LNCaP clone FGC (cell line): Measurements from ENCODE around the gene ACAT2.
A peak's percentile ranks its signal among the peaks of the same experiment; 100 is the strongest.
"Not testable (repeated sequence)": the region's sequence is repeated elsewhere in the genome, so short reads cannot be mapped to it uniquely, and the experiment has no call there.

Experiments
- DNase-seq: peaks from one replicate; pipeline ENCODE4 v3.0.0-alpha.2; 2011; ENCODE audit warnings: low read depth
- H3K4me3 ChIP-seq: 2 replicates; pipeline ENCODE4 v1.5.1; 2011; ENCODE audit warnings: mild to moderate bottlenecking, low read depth, low read length, control low read depth
- CTCF ChIP-seq: IDR thresholded peaks from 2 replicates; pipeline ENCODE4 v1.5.1; 2012; ENCODE audit warnings: mild to moderate bottlenecking; ENCODE audit not compliant: control insufficient read depth, insufficient read depth; ENCODE audit errors: extremely low read depth

The ACAT2 gene

DNA sequence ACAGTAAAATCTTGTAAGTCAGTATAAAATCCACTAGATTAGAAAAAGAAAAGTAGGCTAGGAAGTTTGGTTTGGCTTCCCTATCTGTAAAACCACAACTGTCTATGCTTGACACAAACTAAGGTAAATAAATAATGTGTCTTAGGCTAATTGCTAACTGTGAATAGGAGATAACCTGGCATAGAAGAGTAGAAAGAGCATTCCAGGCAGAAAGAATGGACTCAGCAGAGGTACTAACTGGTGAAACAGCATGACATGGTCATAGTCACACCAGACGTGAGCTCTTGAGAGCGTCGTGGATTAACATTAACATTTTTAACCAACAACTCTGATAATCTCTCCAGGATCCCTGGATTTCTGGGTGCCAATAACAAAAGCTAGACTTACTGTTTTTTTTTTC, 43.2 kb upstream of the ACAT2 start:
- H3K4me3 ChIP-seq = no peak overlapping the region
- no peak for TF ChIP-seq CTCF
- DNase-seq = no peak

DNA sequence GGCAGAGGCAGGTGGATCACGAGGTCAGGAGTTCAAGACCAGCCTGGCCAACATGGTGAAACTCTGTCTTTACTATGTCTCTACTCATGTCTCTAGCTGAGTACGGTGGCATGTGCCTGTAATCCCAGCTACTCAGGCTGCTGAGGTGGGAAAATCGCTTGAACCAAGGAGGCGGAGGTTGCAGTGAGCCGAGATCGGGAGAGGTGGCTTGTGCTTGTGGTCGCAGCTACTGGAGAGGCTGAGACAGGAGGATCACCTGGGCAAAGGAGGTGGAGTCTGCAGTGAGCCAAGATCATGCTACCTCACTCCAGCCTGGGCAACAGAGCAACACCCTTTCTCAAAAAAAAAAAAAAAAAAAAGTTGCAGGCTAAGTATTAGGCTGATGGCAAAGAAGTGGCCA, 42.6 kb upstream of the ACAT2 start:
- DNase-seq = no peak
- H3K4me3 ChIP-seq = no peak overlapping the region
- no peak for TF ChIP-seq CTCF

DNA sequence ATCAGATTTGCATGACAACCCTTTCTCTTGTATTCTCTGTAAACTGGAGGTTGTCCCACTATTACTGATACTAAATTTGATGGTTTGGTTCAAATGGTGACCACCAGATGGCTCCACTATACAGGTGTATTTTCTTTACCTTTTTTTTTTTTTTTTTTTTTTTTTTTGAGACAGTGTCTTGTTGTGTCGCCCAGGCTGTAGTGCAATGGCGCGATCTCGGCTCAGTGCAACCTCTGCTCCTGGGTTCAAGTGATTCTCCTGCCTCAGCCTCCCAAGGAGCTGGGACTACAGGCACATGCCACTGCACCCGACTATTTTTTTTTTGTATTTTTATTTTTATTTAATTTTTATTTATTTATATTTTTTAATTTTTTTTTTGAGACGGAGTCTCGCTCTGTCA, 41.1 kb upstream of the ACAT2 start:
- DNase-seq = peak; percentile 41
- TF ChIP-seq CTCF = peak; percentile 53

DNA sequence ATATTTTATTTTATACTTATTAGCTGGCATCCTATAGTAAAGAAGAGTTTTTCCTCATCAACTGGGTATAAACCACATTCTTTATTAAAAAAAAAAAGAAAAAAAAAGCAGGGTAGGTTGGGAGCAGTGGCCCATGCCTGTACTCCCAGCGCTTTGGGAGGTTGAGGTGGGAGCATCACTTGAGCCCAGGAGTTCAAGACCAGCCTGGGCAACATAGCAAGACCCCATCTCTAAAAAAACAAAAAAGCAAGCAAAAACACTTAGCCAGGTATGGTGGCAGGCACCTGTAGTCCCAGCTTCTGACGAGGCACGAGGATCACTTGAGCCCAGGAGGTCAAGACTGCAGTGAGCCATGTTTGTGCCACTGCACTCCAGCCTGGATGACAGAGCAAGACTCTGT, 39.9 kb upstream of the ACAT2 start:
- H3K4me3 ChIP-seq, DNase-seq: not testable (repeated sequence)

More for the DNA sequence above, 41.1 kb upstream of the ACAT2 start:
- H3K4me3 ChIP-seq = no peak overlapping the region

GRCh38 chr6:159722655-159723054, 39.2 kb upstream of the ACAT2 start:
- no peak for TF ChIP-seq CTCF
- H3K4me3 ChIP-seq = no peak overlapping the region
- no peak for DNase-seq

GRCh38 chr6:159723259-159723658, 38.6 kb upstream of the ACAT2 start:
- no peak for DNase-seq
- H3K4me3 ChIP-seq = no peak overlapping the region; the same call in 1 of the 2 replicates
- TF ChIP-seq CTCF = no peak

GRCh38 chr6:159724778-159725177, 37.1 kb upstream of the ACAT2 start:
- no peak overlapping the region for H3K4me3 ChIP-seq
- no peak for DNase-seq
- no peak for TF ChIP-seq CTCF

DNA sequence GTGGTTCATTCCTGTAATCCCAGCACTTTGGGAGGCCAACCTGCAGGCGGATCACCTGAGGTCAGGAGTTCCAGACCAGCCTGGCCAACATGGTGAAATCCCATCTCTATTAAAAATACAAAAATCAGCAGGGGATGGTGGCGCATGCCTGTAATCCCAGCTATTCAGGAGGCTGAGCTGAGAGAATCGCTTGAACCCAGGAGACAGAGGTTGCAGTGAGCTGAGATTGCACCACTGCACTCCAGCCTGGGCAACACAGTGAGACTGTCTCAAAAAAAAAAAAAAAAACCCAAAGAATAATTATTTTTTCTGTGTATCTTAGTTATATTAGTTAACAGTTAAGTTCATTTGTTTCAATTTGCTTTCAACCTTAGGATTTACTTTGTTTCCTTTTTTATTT, 36.6 kb upstream of the ACAT2 start:
- DNase-seq = not testable (repeated sequence)
- H3K4me3 ChIP-seq = peak overlapping the region; percentile 72; the same call in 1 of the 2 replicates
